GM12872 (cell line): ENCODE data around the gene CERS5.
A peak's percentile ranks its signal among the peaks of the same experiment; 100 is the strongest.

Experiments
- TF ChIP-seq, protein P1 (sequence below): IDR thresholded peaks from 3 replicates; pipeline ENCODE4 v1.5.1; 2011; ENCODE audit warnings: low read depth, mild to moderate bottlenecking, low read length, moderate library complexity; ENCODE audit not compliant: insufficient read depth

CERS5 gene

DNA sequence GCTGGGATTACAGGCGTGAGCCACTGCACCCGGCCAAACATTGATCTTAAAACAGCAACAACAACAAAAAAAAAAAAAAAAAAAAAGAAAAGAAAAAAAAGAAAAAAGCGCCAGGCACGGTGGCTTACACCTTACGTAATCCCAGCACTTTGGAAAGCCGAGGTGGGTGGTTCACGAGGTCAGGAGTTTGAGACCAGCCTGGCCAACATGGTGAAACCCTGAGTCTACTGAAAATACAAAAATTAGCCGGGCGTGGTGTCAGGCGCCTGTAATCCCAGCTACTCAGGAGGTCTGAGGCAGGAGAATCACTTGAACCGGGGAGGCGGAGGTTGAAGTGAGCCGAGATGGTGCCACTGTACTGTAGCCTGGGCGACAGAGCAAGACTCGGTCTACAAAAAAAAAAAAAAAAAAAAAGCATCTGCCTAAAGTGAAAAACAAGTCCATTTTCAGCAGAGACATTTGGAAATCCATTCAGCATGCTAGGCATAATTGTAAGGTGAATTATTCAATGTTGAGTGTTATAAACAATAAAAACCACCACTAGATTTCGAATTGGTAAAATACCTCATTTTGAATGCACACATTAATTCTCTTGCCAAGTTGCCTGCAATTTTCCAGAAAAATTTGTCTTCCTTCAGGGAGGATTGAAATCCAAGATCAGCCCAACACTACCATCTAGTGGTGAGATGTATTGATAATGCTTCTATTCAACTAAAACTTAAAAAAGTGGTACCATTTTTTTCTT is 8.0 kb upstream of the CERS5 start:
- TF ChIP-seq, protein P1, sequence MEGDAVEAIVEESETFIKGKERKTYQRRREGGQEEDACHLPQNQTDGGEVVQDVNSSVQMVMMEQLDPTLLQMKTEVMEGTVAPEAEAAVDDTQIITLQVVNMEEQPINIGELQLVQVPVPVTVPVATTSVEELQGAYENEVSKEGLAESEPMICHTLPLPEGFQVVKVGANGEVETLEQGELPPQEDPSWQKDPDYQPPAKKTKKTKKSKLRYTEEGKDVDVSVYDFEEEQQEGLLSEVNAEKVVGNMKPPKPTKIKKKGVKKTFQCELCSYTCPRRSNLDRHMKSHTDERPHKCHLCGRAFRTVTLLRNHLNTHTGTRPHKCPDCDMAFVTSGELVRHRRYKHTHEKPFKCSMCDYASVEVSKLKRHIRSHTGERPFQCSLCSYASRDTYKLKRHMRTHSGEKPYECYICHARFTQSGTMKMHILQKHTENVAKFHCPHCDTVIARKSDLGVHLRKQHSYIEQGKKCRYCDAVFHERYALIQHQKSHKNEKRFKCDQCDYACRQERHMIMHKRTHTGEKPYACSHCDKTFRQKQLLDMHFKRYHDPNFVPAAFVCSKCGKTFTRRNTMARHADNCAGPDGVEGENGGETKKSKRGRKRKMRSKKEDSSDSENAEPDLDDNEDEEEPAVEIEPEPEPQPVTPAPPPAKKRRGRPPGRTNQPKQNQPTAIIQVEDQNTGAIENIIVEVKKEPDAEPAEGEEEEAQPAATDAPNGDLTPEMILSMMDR: peak; percentile 48; the same call in 2 of the 3 replicates

DNA sequence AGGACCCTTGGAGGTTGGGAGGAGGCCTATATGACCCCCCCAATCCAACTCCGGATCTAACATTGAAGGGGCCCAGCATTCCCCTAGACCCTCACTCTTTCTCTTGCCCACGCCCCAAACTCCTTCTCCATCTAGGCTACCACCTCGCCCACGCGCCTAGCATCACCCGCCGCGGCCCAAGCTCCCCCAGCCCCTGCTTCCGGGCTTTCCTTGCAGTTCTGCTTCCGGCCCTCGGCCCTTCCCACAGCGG is 445 bp downstream of the CERS5 start:
- TF ChIP-seq, protein P1: no peak

DNA sequence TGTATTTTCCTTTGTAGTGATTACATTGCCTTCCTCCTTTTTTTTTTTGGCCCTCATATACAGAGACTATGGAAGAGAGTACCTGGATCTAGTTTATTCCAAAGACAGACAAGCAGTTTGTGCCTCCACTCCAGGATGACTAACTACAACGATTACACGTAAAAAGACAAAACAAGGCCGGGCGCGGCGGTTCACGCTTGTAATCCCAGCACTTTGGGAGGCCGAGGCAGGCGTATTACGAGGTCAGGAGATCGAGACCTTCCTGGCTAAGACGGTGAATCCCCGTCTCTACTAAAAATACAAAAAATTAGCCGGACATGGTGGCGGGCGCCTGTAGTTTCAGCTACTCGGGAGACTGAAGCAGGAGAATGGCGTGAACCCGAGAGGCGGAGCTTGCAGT is 2.2 kb downstream of the CERS5 start:
- TF ChIP-seq, protein P1: no peak

DNA sequence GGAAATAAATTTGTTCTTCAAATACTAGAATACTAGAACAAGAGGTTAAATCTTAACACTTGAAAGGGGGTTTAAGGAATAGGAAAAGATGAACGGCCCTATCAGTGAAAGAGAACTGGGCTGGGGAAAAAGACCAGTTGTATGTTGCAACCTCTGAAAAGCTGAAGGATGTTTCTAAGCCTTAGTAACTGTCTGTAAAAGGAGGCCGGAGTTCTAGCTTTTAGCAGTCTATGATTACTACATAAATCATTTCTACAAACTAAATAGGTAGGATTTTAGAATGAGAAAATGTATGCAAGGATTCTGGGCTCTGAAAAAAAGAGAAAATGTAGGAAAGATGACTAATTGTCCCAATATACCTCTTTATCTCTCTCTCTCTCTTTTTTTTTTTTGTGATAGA is 4.9 kb downstream of the CERS5 start:
- TF ChIP-seq, protein P1: no peak

DNA sequence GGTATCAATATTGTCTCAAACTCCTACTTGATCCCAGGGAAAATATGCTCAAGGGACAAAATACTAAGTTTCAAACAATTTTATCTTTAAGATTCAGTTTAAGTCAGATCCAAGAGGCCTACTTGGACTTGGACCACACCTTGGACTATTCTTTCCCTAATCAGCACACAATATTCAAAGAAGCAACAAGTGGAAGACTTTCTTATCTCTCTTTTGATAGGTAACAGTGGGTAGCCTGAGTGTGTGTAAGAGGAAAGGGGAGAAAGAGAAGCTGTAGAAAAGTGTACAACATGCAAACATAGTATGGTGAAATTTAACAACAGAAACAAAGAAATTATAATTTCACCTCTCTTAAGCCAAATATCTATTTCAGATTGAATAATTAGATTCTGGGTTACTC is 6.5 kb downstream of the CERS5 start:
- TF ChIP-seq, protein P1: no peak

DNA sequence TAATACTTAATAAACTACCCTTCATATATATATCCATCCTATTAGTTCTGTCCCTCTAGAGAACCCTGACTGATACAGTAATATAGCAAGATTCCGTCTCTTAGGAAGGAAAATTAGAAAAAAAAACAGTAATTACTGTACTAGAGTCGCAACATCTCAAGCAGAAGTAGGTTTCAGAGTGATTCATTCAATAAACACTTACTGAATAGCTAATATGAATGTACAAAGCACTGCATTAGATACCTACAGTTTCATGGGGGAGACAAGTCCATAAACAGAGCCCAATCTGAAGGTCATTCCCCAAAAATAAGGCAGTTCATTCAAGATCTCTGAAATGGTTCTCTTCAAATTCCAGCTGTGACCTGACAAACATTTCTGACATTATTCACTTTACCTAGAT is 9.9 kb downstream of the CERS5 start:
- TF ChIP-seq, protein P1: no peak

DNA sequence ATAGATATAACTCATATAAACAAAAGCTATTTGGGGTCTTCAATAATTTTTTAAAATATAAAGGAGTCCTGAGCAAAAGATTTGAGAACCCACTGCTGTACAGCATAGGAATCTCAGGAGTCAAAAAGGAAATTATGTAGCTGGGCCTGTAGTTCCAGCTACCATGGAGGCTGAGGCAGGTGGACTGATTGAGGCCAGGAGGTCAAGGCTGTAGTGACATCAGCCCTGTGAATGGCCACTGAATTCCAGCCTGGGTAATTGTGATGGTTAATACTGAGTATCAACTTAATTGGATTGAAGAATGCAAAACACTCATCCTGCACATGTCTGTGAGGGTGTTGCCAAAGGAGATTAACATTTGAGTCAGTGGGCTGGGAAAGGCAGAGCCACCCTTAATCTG is 10.5 kb downstream of the CERS5 start:
- TF ChIP-seq, protein P1: no peak

DNA sequence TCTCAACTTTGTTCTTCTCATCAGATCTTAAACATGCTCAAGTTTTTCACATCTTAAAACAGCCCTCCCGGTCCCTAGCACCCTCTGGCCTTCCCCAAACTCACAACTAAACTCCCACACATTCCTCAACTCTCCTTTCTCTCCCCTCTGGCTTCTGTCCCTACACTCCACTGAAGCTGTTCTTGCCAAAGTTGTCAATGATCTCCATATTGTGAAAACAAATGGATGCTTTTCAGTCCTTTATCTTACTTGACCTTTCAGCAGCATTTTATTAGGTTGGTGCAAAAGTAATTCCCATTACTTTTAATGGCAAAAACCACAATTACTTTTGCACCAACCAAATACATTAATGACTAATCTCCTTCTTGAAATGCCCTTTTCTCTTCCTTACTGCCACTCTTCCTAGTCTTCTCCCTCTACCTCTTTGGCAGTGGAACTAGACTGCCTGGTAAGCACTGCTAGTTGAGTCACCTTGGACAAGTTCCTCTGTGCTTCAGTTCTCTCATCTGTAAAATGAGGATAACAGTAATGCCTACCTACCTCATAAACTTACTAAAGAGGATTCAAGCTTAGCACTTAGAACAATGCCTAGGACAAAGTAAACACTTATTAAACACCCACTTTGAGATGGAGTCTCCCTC is 16.0 kb downstream of the CERS5 start:
- TF ChIP-seq, protein P1: no peak
